Thymus (tissue), 11 donors: ENCODE data around the gene ADAMTS17. TPM values are rescaled to one million over a fixed set of nuclear protein-coding genes. Genes with fewer than 3 reads are reported as not detected.

ENCODE experiments used
- DNase-seq, 9 donors: peaks; one replicate each; pipeline ENCODE4 v3.0.0-alpha.2; 2013; ENCODE audit warnings: low spot score in 9 of 9, low read depth in 6 of 9, missing footprints in 1 of 9
- H3K27ac ChIP-seq, 2 donors: one replicate each; pipeline ENCODE4 v1.5.1; 2013; ENCODE audit warnings: control low read depth in 1 of 2, low read depth in 1 of 2, low read length in 1 of 2, mild to moderate bottlenecking in 1 of 2, moderate library complexity in 1 of 2
- H3K27me3 ChIP-seq, 2 donors: one replicate each; pipeline ENCODE4 v1.5.1; 2013; ENCODE audit warnings: low read length in 1 of 2; ENCODE audit not compliant: control insufficient read depth in 2 of 2, insufficient read depth in 1 of 2
- H3K36me3 ChIP-seq, 2 donors: one replicate each; pipeline ENCODE4 v1.5.1; 2013; ENCODE audit warnings: low read length in 1 of 2, mild to moderate bottlenecking in 1 of 2, moderate library complexity in 1 of 2; ENCODE audit not compliant: control insufficient read depth in 2 of 2, insufficient read depth in 2 of 2
- H3K4me1 ChIP-seq, 2 donors: one replicate each; pipeline ENCODE4 v1.5.1; 2013; ENCODE audit warnings: low read length in 2 of 2; ENCODE audit not compliant: control insufficient read depth in 2 of 2, insufficient read depth in 2 of 2
- H3K4me3 ChIP-seq, 2 donors: one replicate each; pipeline ENCODE4 v1.5.1; 2013; ENCODE audit warnings: low read length in 2 of 2, control low read depth in 1 of 2, mild to moderate bottlenecking in 1 of 2
- H3K9me3 ChIP-seq, 2 donors: one replicate each; pipeline ENCODE4 v1.5.1; 2013; ENCODE audit warnings: low read length in 1 of 2, mild to moderate bottlenecking in 1 of 2; ENCODE audit not compliant: control insufficient read depth in 2 of 2, insufficient read depth in 1 of 2
- WGBS: extraction: QIAGEN DNeasy Blood & Tissue Kit; methylation state at CpG from one replicate; pipeline ENCODE4 v1.1.7; 2013; 5-methylcytosine and 5-hydroxymethylcytosine counted together
- polyA plus RNA-seq: library from polyadenylated mRNA; stranded (reverse); fragments of 200-250 nt; gene quantifications from one replicate; pipeline ENCODE4 v1.2.3, GENCODE V29; 2013
- total RNA-seq: library from RNA; stranded (reverse); fragments of 120-200 nt; gene quantifications from one replicate; pipeline ENCODE4 v1.2.4, GENCODE V29; 2013
- donor health status: healthy.

Gene ADAMTS17
- total and polyA plus RNA-seq, 2 donors: 5.6 to 10.4 TPM

DNA sequence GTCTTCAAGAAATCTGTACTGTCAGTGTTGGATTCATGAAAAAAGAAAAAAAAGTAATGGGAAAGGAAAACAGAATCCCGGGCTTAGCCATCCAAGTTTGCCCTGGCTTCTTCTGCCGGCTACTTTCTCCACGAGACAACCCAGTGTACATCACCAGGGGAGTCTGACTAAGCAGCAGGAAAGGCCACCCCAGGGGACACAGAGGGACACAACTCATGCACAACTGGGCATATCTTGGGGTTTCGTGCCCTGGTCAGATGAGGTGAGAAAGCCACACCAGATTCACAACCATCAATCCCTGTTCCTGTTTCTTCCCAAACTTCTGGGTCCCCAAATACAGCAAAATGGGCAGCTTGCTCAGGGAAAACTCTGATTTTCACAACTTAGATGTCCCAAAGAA, 33.2 kb downstream of the ADAMTS17 start:
- 84% methylated on average over 4 of the region's 4 CpGs for WGBS
- H3K27ac ChIP-seq: peak overlapping the region; percentile 73 to 75
- DNase-seq: no peak

GRCh38 chr15:100308213-100308600, 33.6 kb downstream of the ADAMTS17 start:
- no peak for DNase-seq
- H3K4me3 ChIP-seq: no peak overlapping the region
- WGBS: 26% methylated on average over 7 of the region's 7 CpGs
- H3K27me3 ChIP-seq: peaks cover 0 to 3% of the 10 kb centered on the region in 2 donors
- peak overlapping the region; percentile 71 to 74 for H3K27ac ChIP-seq
- peaks cover 11 to 27% of the 10 kb centered on the region in 2 donors for H3K4me1 ChIP-seq
- no peaks in the 10 kb centered on the region for H3K9me3 ChIP-seq
- peaks cover 0 to 3% of the 10 kb centered on the region in 2 donors for H3K36me3 ChIP-seq

More for the DNA sequence above, 33.2 kb downstream of the ADAMTS17 start:
- Histone ChIP-seq H3K4me1 (peaks cover 11 to 27% of the 10 kb centered on the region in 2 donors), H3K4me3 (no peak overlapping the region), H3K36me3 (peaks cover 0 to 3% of the 10 kb centered on the region in 2 donors), H3K27me3 (peaks cover 0 to 3% of the 10 kb centered on the region in 2 donors), H3K9me3 (no peaks in the 10 kb centered on the region)

DNA sequence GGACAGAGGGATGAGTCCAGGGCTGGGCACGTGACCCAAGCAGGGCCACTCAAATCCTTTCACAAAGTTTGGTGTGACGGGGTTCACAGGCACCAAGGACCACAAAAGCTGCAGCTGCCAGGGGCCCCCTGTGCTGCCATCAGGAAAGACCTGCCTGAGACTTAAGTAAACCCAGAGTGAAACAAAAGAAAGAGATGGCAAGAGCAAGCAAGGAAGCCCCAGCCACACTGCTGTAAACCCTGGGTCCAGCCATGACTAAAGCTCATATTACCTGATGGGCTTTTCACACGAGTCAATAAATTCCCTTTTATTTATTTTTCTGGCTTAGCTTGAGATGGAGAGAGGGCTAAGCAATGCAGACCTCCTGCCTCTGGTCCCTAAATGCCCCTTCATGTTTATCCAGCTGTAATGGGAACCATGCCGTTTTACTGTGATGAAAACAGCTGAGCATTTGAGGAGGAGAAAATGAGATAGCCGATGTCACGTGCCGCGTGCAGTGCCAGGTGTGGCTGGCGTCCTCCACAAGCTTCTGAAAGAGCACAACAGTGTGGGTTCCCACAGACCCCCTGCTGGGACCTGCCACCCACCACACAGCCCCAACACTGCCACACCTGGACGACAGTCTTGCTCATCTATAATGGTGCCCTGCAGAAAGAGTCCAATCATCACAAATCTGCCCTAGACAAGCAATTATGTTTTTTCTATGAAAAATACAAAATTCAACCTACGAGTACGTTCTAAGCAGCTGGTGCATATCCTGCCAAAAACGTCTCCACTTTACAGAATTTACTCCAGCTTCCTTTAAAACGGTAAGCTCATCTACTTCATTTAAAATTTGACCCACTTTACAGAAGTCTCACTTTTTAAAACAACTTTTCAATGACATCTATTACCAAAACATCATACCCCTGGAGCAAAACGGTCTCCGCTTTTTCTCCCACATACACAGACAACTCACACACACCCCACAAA, 34.2 kb downstream of the ADAMTS17 start:
- Histone ChIP-seq H3K4me3 (no peak overlapping the region), H3K27ac (peak overlapping the region; percentile 71 to 74), H3K9me3 (no peaks in the 10 kb centered on the region), H3K27me3 (peaks cover 0 to 3% of the 10 kb centered on the region in 2 donors), H3K4me1 (peaks cover 11 to 27% of the 10 kb centered on the region in 2 donors), H3K36me3 (peaks cover 0 to 3% of the 10 kb centered on the region in 2 donors)
- peak in 3 of 9 donors; percentile 21 to 43 (median 27) for DNase-seq
- 58% methylated on average over 16 of the region's 16 CpGs for WGBS

DNA sequence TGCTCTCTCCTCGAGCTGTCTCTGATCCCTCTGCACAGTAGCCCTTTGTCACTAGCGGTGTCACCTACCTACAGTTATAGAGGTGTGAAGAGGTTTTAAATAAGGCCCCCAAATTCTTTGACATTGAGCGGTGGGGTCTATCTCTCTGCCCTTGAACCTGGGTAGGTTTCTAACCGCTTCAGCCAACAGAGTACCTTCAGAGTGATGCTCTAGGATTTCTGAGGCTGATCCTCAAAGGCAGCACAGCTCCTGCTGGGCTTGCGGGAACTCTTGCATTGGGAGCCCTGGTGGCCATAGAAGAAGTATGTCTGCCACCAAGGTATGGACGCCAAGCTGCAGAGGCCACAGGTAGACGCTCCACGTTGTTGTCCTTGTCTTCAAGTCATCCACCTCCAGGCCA, 35.7 kb downstream of the ADAMTS17 start:
- H3K4me1 ChIP-seq: peaks cover 11 to 27% of the 10 kb centered on the region in 2 donors
- peaks cover 0 to 3% of the 10 kb centered on the region in 2 donors for H3K27me3 ChIP-seq
- H3K36me3 ChIP-seq: peaks cover 0 to 3% of the 10 kb centered on the region in 2 donors
- no peaks in the 10 kb centered on the region for H3K9me3 ChIP-seq
- DNase-seq: no peak
- 94% methylated on average over 8 of the region's 8 CpGs for WGBS
- no peak overlapping the region for H3K4me3 ChIP-seq
- H3K27ac ChIP-seq: no peak overlapping the region

GRCh38 chr15:100301910-100302431, 39.8 kb downstream of the ADAMTS17 start:
- 94% methylated on average over 2 of the region's 2 CpGs for WGBS
- H3K36me3 ChIP-seq: peaks cover 0 to 3% of the 10 kb centered on the region in 2 donors
- peaks cover 2 to 7% of the 10 kb centered on the region in 2 donors for H3K4me1 ChIP-seq
- no peak for DNase-seq
- no peaks in the 10 kb centered on the region for H3K27me3 ChIP-seq
- H3K27ac ChIP-seq: no peak overlapping the region
- H3K4me3 ChIP-seq: no peak overlapping the region
- peaks cover 0 to 9% of the 10 kb centered on the region in 2 donors for H3K9me3 ChIP-seq

- WGBS: 92% methylated on average over 7 of the region's 7 CpGs
Measured at GRCh38 chr15:100298257-100298656, 43.5 kb downstream of the ADAMTS17 start.

DNA sequence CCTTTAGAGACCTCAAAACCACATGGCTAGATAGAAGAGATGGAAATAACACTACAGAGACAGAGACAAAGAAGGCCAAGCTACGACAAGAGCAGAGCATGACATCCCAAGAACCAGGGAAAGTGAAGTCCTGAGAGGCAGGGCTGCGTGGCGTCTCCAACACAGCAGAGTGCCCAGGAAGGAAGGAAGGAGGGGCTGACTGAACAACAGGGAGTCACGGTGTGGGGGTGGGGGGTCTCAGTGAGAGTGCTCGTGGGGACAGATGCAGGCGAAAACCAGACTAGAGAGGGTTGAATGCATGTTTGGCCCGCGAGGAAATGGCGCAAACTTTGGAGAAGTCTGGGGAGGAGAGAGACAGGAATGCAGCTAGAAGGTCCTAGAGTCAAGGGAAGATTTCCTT, 44.0 kb downstream of the ADAMTS17 start:
- Histone ChIP-seq H3K27me3 (no peaks in the 10 kb centered on the region), H3K27ac (no peak overlapping the region), H3K4me1 (no peaks in the 10 kb centered on the region), H3K4me3 (no peak overlapping the region), H3K36me3 (peaks cover 0 to 6% of the 10 kb centered on the region in 2 donors), H3K9me3 (peaks cover 1 to 9% of the 10 kb centered on the region in 2 donors)
- no peak for DNase-seq
- WGBS: 68% methylated on average over 9 of the region's 9 CpGs

More at GRCh38 chr15:100298257-100298656, 43.5 kb downstream of the ADAMTS17 start:
- Histone ChIP-seq H3K9me3 (peaks cover 1 to 9% of the 10 kb centered on the region in 2 donors), H3K4me3 (no peak overlapping the region), H3K27me3 (no peaks in the 10 kb centered on the region), H3K36me3 (peaks cover 0 to 2% of the 10 kb centered on the region in 2 donors), H3K4me1 (no peaks in the 10 kb centered on the region), H3K27ac (no peak overlapping the region)
- DNase-seq: no peak

GRCh38 chr15:100295939-100296565, 45.7 kb downstream of the ADAMTS17 start:
- no peak for DNase-seq
- H3K4me3 ChIP-seq: no peak overlapping the region
- no peak overlapping the region for H3K27ac ChIP-seq
- H3K9me3 ChIP-seq: peaks cover 1 to 9% of the 10 kb centered on the region in 2 donors
- WGBS: 94% methylated on average over 8 of the region's 8 CpGs
- no peaks in the 10 kb centered on the region for H3K27me3 ChIP-seq
- H3K4me1 ChIP-seq: no peaks in the 10 kb centered on the region
- H3K36me3 ChIP-seq: peaks cover 0 to 6% of the 10 kb centered on the region in 2 donors
